Measurements from ENCODE around the gene CROCC2. TPM values are rescaled to one million over a fixed set of nuclear protein-coding genes. Genes with fewer than 3 reads are reported as not detected.

Gene CROCC2
- total and polyA plus RNA-seq, 4 donors: 1.3 to 17.4 (median 4.4) TPM

DNA sequence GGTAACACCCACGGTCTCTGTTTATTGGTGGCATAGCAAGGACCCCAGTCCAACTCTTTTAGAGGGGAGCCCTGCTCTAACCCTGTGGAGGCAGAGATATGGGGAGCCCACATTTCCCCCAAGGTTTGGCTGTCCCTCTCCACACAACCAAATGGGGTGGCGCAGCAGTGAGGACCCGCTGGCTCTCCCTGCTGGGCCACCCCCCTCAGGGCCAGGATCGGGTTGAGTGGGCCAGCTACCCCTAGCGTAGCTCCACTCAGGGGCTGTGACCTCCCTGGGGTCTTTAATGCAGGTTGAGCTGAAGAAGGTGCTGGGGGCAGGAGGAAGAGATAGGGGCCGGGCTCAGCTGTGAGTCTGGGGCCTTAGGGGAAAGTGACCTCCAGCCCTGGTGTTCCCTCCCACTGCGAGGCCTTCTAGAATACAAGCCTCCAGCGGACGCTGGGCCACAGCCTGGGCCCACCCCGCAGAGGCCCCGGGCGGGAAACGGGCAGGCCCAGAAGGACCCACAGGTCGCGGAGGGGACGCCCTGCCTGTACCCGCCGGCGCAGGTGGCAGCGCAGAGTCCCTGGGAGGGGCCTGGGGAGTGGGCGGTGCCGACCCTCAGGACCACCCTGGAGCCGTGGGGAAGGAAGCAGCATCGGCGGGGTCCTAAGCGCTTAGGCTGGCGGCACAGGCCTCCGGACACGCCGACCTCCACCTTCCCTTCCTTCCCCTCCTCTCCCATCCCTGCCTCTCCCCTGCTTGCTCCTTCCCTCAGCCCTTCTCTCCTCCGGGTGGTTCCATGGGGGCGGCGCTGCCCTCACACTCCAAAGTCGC lies 9.6 kb downstream of the CROCC2 start:
- ATAC-seq (ENCODE audit: insufficient read depth, low FRiP score): no peak
- no peaks in the 10 kb centered on the region for H3K27me3 ChIP-seq (ENCODE audit: control insufficient read depth in 3 of 3, insufficient read depth in 3 of 3, low read length in 2 of 3)
- no peaks in the 10 kb centered on the region for H3K9me3 ChIP-seq (ENCODE audit: control insufficient read depth in 4 of 4, insufficient read depth in 3 of 4, low read length in 3 of 4)
- peaks cover 0 to 50% (median 21%) of the 10 kb centered on the region in 5 donors for H3K4me1 ChIP-seq (ENCODE audit: control insufficient read depth in 5 of 5, insufficient read depth in 5 of 5, low read length in 5 of 5)
- peak; percentile 54 to 76 (median 60) for DNase-seq
- H3K4me3 ChIP-seq: no peak overlapping the region
- WGBS, 2 donors: 38 to 39% methylated on average over 20 to 34 of the region's 34 CpGs
- TF ChIP-seq, protein P1, sequence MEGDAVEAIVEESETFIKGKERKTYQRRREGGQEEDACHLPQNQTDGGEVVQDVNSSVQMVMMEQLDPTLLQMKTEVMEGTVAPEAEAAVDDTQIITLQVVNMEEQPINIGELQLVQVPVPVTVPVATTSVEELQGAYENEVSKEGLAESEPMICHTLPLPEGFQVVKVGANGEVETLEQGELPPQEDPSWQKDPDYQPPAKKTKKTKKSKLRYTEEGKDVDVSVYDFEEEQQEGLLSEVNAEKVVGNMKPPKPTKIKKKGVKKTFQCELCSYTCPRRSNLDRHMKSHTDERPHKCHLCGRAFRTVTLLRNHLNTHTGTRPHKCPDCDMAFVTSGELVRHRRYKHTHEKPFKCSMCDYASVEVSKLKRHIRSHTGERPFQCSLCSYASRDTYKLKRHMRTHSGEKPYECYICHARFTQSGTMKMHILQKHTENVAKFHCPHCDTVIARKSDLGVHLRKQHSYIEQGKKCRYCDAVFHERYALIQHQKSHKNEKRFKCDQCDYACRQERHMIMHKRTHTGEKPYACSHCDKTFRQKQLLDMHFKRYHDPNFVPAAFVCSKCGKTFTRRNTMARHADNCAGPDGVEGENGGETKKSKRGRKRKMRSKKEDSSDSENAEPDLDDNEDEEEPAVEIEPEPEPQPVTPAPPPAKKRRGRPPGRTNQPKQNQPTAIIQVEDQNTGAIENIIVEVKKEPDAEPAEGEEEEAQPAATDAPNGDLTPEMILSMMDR (IDR thresholded peaks at IDR 0.05; ENCODE audit: control extremely low read depth, extremely low read depth): no peak
- no peak overlapping the region for H3K27ac ChIP-seq (ENCODE audit: low read depth in 1 of 2, low read length in 1 of 2)
- H3K36me3 ChIP-seq (ENCODE audit: control insufficient read depth in 4 of 4, insufficient read depth in 4 of 4, low read length in 4 of 4): no peaks in the 10 kb centered on the region
- H3K9ac ChIP-seq (ENCODE audit: insufficient read depth in 1 of 2, low read length in 2 of 2): no peak overlapping the region

DNA sequence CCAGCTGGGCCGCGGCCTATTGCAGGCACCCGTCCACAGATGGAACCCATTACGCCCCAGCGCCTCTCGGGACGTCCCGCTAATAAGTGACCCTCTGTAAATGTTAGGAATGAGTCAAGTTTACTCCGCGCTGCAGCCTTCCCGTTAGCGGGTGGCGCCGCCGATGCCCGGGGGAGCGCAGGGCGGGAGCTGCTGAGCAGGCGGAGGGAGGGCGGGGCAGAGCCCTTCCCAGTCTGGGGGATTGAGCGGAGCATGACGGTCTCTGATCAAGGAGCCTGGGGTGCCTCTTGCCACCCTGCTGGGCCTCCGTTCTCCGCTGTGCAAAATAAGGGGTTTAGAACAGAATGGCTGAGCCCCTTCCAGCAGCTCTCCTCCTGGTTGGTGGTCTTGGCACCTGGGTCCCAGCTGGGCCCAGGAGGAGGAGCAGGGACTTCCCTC lies 10.5 kb downstream of the CROCC2 start:
- TF ChIP-seq, protein P1 (IDR thresholded peaks at IDR 0.05; ENCODE audit: control extremely low read depth, extremely low read depth): no peak
- Histone ChIP-seq H3K36me3 (ENCODE audit: control insufficient read depth in 4 of 4, insufficient read depth in 4 of 4, low read length in 4 of 4) (no peaks in the 10 kb centered on the region), H3K9me3 (ENCODE audit: control insufficient read depth in 4 of 4, insufficient read depth in 3 of 4, low read length in 3 of 4) (no peaks in the 10 kb centered on the region), H3K9ac (ENCODE audit: insufficient read depth in 1 of 2, low read length in 2 of 2) (no peak overlapping the region), H3K4me3 (no peak overlapping the region), H3K27me3 (ENCODE audit: control insufficient read depth in 3 of 3, insufficient read depth in 3 of 3, low read length in 2 of 3) (no peaks in the 10 kb centered on the region), H3K4me1 (ENCODE audit: control insufficient read depth in 5 of 5, insufficient read depth in 5 of 5, low read length in 5 of 5) (peaks cover 0 to 57% (median 21%) of the 10 kb centered on the region in 5 donors), H3K27ac (ENCODE audit: low read depth in 1 of 2, low read length in 1 of 2) (no peak overlapping the region)
- peak; percentile 38 for ATAC-seq (ENCODE audit: insufficient read depth, low FRiP score)
- DNase-seq: peak; percentile 93 to 95 (median 94)
- 9 to 19% methylated on average over 19 to 24 of the region's 24 CpGs for WGBS, 2 donors

DNA sequence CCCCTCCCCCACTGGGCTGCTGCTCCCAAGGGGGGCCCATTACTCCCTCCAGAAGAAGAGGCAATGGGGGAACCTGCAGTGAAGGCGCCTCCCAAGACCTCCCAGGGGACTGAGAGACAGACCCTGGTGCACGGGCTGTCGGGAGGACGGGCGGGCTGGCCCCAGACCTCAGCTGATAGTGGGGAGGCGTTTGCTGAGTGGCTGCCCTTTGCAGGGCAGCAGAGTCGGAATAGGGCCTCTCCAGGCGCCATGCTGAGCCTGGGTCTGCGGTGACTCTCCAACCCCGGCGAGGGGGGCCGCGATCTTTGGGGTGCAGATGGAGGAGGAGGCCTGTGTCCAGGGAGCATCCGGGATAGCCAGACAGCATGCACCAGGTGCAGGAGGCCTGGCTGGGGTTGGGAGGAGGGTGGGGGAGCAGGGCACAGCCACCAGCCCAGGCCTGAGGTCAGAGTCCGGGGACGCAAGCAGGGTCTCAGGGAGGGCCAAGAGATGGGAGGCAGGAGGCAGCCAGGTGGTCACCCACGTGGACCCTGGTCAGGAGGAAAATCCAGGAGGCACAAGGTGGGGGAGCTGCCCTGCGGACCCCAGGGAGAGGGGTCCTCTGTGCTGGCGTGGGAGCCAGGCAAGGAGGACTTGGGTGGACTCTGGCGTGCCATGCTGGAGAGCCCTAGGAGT lies 11.0 kb downstream of the CROCC2 start:
- ATAC-seq (ENCODE audit: insufficient read depth, low FRiP score) (no peak), DNase-seq (no peak)
- WGBS, 2 donors: 90 to 94% methylated on average over 20 of the region's 20 CpGs
- Histone ChIP-seq H3K9me3 (ENCODE audit: control insufficient read depth in 4 of 4, insufficient read depth in 3 of 4, low read length in 3 of 4) (no peaks in the 10 kb centered on the region), H3K27me3 (ENCODE audit: control insufficient read depth in 3 of 3, insufficient read depth in 3 of 3, low read length in 2 of 3) (no peaks in the 10 kb centered on the region), H3K4me3 (no peak overlapping the region), H3K27ac (ENCODE audit: low read depth in 1 of 2, low read length in 1 of 2) (no peak overlapping the region), H3K9ac (ENCODE audit: insufficient read depth in 1 of 2, low read length in 2 of 2) (no peak overlapping the region), H3K36me3 (ENCODE audit: control insufficient read depth in 4 of 4, insufficient read depth in 4 of 4, low read length in 4 of 4) (no peaks in the 10 kb centered on the region), H3K4me1 (ENCODE audit: control insufficient read depth in 5 of 5, insufficient read depth in 5 of 5, low read length in 5 of 5) (peaks cover 0 to 61% (median 21%) of the 10 kb centered on the region in 5 donors)
- TF ChIP-seq, protein P1 (IDR thresholded peaks at IDR 0.05; ENCODE audit: control extremely low read depth, extremely low read depth): no peak

All from lung (tissue), 12 donors.